IPS DF 19.7 (cell line): ENCODE results near the gene NUP205.

Source experiments
- DNase-seq: peaks from one replicate; pipeline ENCODE4 v3.0.0-alpha.2; 2013; ENCODE audit warnings: low read depth, low spot score

Gene NUP205, protein sequence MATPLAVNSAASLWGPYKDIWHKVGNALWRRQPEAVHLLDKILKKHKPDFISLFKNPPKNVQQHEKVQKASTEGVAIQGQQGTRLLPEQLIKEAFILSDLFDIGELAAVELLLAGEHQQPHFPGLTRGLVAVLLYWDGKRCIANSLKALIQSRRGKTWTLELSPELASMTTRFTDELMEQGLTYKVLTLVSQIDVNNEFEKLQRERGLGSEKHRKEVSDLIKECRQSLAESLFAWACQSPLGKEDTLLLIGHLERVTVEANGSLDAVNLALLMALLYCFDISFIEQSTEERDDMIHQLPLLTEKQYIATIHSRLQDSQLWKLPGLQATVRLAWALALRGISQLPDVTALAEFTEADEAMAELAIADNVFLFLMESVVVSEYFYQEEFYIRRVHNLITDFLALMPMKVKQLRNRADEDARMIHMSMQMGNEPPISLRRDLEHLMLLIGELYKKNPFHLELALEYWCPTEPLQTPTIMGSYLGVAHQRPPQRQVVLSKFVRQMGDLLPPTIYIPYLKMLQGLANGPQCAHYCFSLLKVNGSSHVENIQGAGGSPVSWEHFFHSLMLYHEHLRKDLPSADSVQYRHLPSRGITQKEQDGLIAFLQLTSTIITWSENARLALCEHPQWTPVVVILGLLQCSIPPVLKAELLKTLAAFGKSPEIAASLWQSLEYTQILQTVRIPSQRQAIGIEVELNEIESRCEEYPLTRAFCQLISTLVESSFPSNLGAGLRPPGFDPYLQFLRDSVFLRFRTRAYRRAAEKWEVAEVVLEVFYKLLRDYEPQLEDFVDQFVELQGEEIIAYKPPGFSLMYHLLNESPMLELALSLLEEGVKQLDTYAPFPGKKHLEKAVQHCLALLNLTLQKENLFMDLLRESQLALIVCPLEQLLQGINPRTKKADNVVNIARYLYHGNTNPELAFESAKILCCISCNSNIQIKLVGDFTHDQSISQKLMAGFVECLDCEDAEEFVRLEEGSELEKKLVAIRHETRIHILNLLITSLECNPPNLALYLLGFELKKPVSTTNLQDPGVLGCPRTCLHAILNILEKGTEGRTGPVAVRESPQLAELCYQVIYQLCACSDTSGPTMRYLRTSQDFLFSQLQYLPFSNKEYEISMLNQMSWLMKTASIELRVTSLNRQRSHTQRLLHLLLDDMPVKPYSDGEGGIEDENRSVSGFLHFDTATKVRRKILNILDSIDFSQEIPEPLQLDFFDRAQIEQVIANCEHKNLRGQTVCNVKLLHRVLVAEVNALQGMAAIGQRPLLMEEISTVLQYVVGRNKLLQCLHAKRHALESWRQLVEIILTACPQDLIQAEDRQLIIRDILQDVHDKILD (N-terminal part only)

DNA sequence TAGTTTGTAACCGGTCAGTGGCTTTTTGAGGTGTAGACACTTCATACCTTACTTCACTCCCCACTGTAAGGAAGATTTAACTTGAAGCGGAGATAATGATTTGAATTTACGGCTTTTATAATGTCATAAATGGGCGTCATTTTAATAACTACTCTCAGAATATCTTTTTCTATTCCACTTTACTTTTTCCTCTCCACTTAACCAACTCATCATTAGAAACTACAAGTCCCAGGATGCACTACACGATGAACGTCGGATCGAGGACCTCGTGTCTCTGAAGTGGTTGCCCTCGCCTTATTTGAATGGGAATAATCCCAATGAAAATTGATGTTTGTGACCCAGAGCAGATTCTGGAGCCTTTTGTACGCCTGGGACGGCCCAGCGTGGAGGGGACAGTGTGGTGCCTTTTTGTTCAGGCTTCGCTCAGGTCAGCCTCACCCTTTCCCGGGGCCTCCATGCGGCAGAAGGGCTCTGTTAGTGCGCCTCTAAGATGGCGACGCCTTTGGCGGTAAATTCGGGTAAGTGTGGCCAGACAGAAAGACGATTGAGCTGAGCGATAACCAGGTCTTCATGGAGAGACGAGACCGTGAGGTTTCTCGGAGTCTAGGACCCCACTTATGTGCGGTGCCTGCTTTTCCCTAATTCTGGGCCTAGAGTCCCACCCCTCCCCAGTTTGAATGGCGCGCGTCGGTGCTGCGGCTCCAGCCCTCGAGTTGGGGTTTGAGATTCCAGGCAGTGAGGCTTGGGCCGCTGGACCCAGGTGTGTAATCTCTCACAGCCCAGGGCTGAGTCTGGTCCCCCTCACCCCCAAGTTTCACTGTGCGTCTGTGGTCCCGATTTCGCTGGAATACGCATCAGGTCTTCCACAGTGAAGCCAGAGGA lies at the start of gene NUP205:
Gene NUP205 (plus strand): TSS at position 463 of the 882 bp plus-strand sequence. CDS start 28 bp downstream, at position 491.
- DNase-seq: no peak

DNA sequence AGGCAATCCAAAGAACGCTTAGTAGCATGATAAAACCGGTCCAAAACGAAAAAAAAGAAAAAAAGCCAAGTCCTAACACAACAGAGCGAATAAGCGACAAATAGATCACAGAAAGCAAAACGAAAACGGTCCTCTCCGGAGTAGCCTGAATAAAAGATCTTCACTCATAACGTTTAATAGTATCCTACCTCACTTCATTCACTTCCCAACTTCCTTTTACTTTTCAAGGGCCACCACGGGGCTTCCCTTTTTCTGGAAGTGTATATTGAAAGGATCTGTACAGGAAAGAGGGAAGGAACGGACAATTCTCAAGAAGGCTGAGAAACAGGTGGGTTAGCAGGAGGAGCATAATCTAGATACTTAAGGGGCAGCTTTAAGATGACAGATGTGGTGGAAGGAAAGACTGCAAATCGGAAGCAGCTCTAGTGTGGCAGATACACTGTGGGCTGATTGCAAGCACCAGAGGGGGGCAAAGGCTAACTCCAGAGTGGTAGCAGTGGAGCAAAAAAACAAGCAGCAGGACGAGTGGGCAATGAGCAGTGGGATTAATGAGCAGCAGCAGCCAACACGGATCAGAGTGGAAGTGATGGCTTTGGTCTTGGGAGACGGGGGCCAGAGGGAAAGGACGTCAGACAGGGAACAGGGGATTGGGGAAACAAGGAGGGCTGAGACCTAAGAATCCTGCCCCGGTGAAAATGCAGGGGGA lies 48.7 kb upstream of the NUP205 start:
- no peak for DNase-seq

DNA sequence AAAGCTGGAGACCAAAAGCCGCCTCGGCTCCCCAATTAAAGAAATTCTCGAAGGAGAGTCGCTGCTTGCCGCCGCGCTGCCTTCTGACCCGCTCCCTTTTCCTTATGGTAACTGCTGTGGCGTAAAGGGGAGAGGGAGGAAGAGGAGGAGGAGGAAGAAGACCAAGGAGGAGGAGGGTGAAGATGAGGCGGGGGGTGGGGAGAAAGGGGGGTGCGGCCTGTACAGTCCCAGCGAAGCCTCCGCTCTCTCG lies 48.2 kb upstream of the NUP205 start:
- no peak for DNase-seq

DNA sequence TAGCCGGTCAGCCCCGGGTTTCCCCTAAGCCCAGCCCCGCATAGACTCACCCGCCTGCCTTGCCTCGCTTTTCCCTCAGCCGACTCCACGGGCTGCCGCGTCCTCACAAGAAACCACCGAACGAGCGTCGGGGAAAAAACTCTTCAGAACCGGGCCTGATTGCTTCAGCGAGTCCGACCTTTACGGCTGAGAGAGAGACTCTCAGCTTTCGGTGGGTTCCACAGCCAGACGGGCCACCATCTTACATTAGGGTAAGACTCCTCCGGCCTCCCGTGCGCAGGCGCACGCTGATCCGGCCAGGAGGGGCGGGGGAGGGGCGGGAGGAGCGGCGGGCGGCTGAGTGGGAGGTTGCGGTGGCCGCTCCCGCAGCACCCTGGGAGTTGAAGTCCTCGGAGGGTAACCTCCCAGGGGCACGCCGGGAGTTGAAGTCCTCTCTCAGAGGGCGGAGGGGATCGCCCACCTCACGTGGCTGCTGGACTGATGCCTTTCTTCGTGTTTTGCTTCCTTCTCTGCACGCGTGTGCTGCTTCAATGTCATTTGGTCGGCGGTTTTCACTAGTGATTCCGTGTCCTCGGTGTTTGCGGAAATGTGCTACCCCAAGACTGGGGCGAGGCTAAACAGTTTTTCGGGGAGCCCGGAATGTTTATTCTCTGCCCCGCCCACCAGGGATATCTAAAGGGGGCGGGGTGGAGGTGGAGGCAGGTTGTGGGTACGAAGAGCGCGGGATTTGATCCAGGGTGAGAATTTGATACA lies 47.7 kb upstream of the NUP205 start, which contains the start of gene CNOT4:
Gene CNOT4 (minus strand): TSS at position 264 of the 753 bp plus-strand sequence. CDS start 71,771 bp downstream, outside the sequence.
- peak; percentile 84 for DNase-seq

DNA sequence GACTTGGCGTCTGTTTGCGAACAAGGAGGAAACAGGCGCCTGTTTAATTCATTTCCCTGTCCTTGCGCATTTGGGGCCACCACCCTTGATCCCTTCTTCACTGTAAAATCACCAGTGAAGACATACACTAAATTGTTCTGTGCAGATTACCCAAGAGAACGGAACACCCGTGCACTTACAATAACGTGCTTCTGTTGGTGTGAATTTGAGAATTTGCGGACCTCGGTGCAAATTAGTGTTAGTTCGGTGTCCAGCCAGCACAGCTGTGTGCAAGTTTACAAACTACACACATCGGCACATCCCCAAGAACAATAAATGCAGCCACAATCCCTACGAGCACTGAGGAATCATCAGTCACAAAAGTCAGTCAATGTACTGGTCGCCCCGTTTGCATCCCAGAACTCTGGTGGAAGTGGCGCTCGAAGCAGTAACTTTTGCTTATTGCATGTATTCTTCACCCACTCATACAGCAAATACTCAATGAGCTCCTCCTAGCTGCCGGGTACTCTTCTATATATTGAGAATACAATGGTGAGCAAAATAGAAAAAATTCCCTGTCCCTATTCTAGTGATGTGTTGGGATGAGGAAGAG lies 47.0 kb upstream of the NUP205 start:
- no peak for DNase-seq

DNA sequence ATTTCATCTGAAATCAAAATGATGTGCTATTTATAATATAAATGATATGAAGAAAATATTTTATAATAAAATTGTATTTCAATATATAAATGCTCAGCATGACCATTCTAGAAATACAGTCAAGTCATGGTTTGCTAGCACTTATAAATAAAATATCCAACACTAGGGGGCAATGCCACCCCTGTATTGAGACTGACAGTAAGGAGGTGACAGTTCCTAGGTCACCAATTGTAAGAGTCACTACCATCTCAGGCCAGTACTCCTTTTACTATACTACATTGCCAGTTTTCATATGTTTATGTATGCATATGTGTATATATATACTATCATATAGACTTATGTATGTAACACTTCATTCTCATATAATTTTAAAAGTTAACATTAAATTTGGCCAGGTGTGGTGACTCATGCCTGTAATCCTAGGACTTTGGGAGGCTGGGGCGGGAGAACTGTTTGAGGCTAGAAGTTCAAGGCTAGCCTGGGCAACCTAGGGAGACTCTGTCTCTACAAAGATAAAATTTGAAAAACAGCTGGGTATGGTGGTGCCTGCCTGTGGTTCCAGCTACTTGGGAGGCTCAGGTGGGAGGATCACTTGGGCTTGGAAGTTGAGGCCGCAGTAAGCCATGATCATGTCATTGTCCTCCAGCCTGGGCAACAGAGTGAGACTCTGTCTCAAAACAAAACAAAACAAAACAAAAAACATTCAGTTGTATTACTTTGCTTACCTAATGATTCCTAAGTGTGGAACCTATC lies 45.4 kb upstream of the NUP205 start:
- no peak for DNase-seq

DNA sequence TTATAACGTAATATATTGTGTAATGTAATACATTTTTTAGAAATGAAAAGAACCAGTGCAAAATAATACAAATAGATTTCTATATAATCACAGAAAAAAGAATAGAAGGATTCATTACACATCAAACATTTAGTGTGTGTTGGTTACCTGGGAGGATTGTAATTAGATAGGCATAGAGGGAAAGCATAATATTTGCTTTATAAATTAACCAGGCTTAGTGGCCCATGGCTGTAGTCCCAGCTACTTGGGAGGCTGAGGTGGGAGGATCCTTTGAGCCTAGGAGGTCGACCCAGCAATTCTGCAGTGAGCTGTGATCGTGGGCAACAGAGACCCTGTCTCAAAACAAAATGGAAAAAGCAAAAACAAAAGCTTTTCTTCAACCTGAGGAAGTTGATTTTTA lies 42.9 kb upstream of the NUP205 start:
- no peak for DNase-seq

DNA sequence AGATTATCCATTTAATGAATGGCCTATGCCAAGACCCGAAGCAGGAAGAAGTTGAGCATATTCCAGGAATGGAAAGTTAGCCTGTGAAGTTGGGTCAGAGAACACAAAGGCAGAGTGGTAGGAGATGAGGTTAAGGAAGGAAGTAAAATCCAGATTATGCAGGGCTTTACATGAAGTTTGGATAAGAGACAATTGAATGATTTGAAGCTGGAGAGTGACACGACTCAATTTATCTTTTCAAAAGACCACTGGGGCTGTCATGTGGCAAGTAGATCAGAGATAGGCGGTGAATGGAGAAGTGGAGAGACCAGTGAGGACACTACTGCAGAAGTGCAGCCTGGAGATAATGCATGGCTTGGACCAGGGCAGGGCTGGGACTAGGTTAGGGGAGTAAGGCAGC lies 40.7 kb upstream of the NUP205 start:
- DNase-seq: no peak

DNA sequence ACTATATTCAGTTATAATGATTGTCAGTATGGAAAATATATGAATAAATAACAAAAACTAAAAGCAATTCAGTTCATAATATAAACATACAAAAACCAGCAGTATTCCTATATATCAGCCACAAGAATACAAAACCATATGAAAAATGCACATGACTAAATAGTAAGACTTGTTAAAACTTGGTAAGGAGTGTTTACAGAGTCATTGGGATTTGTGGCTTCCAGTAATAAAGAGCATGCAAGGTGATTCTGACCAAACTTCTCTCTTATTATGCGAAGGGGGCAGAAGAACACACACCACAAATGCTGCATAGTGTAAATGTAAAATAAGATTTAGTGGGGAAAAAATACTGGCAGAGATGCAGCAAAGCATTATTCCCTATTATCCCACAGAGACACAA lies 39.0 kb upstream of the NUP205 start:
- DNase-seq: no peak

DNA sequence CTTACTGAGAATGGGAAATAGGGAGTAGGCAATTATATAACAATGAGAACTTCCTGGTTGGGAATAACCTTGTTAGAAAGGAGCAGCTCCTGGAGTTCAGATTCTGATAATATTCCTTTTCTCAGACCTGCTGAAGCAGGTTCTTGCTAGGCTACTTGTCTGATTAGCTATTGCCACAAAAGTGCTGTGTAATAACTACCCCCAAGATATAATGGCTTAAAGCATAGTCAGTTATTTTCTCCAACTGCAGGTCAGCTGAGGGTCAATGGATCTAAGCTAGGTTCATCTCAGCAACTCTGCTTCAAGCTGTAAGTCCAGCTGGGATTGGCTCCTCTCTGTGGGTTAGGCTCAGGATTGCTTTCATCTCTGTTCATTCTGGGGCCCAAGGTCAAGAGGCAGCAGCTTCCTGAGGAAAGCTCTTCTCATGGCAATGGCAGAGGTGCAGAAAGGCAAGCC lies 38.5 kb upstream of the NUP205 start:
- DNase-seq: no peak

DNA sequence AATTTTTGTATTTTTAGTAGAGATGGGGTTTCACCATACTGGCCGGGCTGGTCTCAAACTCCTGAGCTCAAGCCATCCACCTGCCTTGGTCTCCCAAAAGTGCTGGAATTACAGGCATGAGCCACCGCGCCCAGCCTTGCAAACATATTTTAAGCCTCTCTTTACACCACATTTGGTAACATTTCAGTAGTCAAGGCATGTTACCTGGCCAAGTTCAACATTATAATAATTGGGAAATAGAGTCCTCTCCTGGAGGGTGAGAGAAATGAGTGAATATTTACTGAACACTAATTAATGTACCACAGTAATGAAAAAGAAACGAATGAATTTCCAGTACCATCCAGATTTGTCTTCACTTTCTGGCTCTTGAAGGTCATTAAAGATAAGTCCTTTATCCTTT lies 37.8 kb upstream of the NUP205 start:
- DNase-seq: no peak

DNA sequence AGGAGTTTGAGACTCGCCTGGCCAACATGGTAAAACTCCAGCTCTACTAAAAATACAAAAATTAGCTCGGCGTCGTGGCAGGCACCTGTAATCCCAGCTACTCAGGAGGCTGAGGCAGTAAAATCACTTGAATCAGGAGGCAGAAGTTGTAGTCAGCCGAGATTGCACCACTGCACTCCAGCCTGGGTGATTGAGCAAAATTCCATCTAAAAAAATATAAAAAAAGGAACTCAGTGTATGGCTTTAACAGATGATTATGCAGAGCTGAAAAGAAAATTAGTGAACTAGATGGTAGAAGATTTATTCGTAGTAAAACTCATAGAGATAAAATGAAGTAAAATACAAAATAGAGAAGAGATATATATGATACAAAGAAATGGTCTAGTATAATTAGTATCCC lies 35.2 kb upstream of the NUP205 start:
- DNase-seq: no peak

DNA sequence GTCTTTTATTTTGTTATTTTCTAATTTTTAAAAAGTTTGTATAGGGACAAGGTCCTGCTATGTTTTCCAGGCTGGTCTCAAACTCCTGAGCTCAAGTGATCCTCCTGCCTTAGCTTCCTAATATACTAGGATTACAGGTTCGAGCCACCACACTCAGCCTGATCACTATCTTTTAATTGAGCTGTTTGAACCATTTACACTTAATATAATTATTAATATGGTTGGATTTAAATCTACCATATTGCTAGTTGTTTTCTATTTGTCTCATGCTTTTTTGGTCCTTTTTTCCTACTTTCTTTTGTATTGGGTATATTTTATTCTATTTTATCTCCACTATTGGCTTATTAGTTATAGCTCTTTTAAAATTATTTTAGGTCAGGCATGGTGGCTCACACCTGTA lies 34.6 kb upstream of the NUP205 start:
- no peak for DNase-seq

DNA sequence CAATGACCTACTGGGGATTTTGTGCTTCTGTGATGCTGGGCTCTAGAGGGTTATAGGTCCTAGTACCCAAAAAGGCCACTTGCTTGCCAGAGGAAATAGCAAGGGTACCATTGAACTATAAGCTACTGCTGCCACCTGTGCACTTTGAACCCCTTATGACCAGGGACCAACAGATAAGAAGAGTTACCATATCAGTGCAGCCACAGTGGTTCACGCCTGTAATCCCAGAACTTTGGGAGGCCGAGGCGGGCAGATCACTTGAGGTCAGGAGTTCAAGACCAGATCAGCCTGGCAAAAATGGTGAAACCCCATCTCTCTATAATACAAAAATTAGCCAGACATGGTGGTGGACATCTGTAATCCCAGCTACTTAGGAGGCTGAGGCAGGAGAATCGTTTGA lies 32.3 kb upstream of the NUP205 start:
- DNase-seq: no peak

DNA sequence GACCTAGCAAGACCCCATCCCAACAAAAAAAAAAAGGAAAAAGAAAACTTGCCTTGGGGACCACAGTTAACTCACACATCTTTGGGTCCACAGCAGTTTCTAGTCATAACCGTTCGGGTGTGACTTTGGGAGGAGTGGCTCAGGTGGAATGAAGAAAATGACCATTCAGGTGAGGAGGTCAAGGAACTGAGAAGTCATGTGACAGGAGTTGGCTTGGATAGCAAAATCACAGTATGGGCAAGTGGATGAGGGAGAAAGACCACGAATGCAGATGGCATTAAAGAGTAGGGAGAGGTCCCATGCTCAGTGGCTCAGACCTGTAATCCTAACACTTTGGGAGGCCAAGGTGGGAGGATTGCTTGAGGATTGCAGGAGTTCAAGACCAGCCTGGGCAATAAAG lies 30.7 kb upstream of the NUP205 start:
- no peak for DNase-seq

DNA sequence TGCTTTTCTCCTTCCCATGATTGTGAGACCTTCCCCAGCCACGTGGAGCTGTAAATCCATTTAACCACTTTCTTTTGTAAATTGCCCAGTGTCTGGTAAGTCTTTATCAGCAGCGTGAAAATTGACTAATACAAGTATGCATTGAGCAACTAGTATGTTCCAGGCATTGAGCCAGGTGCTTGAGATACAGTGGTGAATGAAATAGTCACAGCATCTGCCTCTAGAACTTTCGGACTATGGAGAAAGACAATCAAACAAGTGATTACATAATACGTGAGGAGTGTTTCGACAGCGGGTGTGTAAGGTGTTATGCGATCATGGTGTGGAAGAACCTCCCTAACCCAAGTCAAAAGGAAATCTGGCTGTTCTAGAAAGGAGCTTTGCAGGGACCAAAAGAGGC lies 21.6 kb upstream of the NUP205 start:
- DNase-seq: no peak

DNA sequence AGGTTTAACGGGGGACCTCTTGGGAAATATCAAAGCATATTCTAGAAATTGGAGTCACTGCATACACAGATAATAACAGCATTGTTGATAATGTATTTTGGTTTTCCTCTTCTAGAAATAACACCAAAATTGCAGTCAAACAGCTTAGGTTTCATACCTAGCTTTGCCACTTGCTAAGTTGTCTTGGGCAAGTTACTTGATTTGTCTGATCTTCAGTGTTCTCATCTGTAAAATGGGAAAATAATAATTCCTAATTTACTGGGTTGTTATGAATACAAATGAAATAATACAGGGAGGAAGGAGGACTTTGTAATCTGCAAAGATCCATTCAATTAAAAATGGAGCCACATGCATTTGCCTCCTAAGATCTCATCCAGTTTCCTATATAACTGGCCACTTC lies 20.3 kb upstream of the NUP205 start:
- no peak for DNase-seq

DNA sequence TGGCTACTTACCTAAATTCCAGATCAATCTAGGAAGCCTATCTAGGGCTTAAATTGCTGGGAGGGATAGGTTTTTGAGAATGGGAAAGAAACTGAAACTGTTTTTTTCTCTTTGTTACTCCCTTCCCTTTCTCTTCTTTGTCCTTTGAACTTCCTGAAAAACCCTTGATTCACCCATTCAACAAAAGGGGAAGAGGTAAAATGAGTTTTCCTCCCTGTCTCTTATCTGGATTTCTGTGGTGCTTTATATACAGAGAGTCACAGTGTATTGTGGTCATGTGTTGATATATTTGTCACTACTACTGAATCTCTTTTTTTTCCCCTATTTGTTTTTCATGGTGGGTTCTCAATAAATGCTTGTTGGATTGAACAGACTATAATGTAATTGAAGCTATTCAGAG lies 19.8 kb upstream of the NUP205 start:
- DNase-seq: no peak
